AG09319 (cell line): ENCODE data around the gene MEFV.

Experiments
- DNase-seq: peaks from one replicate; pipeline ENCODE4 v3.0.0-alpha.2; 2010; ENCODE audit warnings: low read depth; ENCODE audit errors: extremely low read depth
- CTCF ChIP-seq: IDR thresholded peaks from 2 replicates; pipeline ENCODE4 v1.5.1; 2011; ENCODE audit warnings: low read depth, mild to moderate bottlenecking, inconsistent platforms, low read length, moderate library complexity

Gene MEFV

GRCh38 chr16:3249020-3249419 lies 7.4 kb downstream of the MEFV start:
- TF ChIP-seq CTCF = no peak
- DNase-seq = no peak

GRCh38 chr16:3248596-3248995 lies 7.8 kb downstream of the MEFV start:
- no peak for TF ChIP-seq CTCF

GRCh38 chr16:3246876-3247275 lies 9.6 kb downstream of the MEFV start:
- no peak for DNase-seq

More at GRCh38 chr16:3248596-3248995, 7.8 kb downstream of the MEFV start:
- DNase-seq = no peak

GRCh38 chr16:3246002-3246401 lies 10.4 kb downstream of the MEFV start:
- DNase-seq = no peak
- TF ChIP-seq CTCF = no peak

More at GRCh38 chr16:3246876-3247275, 9.6 kb downstream of the MEFV start:
- no peak for TF ChIP-seq CTCF

- TF ChIP-seq CTCF = no peak
- DNase-seq = no peak
Observed at GRCh38 chr16:3243882-3244281, 12.6 kb downstream of the MEFV start.

- TF ChIP-seq CTCF = no peak
- DNase-seq = no peak
Observed at GRCh38 chr16:3242709-3243108, 13.7 kb downstream of the MEFV start.

GRCh38 chr16:3241761-3242160 lies 14.7 kb downstream of the MEFV start:
- no peak for TF ChIP-seq CTCF
- DNase-seq = no peak
